ENCODE data around the gene EDDM13. TPM values are rescaled to one million over a fixed set of nuclear protein-coding genes. Genes with fewer than 3 reads are reported as not detected.

Gene EDDM13
- total and polyA plus RNA-seq, 2 donors (not counting 3 experiments of a cell fraction or from before 2014, with no cell fraction given): 0.51 TPM; not detected in 1

DNA sequence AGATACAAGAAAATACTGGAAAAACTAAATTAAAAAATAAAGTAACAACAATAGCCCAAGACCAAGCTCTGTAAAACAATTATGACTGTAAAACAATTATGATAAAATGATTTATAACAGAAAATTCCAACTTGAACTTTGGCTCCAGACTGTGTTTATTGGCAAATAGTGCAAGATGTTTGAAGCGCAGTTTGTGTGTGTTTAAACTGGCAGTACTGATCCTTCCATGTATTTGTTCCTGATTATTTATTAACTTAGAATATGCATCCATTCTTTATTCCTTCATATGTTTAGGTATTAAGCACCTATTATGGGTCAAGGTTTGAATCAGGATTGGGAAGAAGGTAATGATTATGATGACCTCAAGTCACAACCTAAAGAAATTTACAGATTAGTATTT, 83.0 kb downstream of the EDDM13 start:
- Histone ChIP-seq H3K9me3 (replicated peaks; ENCODE audit: control insufficient read depth, insufficient read depth, low read length) (no peaks in the 10 kb centered on the region), H2AFZ (ENCODE audit: low read depth, low read length) (no peak overlapping the region), H3K36me3 (ENCODE audit: control insufficient read depth in 2 of 2, extremely low read depth in 1 of 2, insufficient read depth in 2 of 2, low read length in 2 of 2) (no peaks in the 10 kb centered on the region), H3K4me2 (ENCODE audit: insufficient read depth, low read length) (no peak overlapping the region), H3K4me1 (ENCODE audit: control insufficient read depth, extremely low read depth, insufficient read depth, low read length) (no peaks in the 10 kb centered on the region), H3K27ac (ENCODE audit: insufficient read depth, low read depth, low read length) (no peak overlapping the region), H3K9ac (replicated peaks; ENCODE audit: extremely low read depth, insufficient read depth, low read length) (no peak overlapping the region), H3K27me3 (ENCODE audit: control insufficient read depth in 2 of 2, insufficient read depth in 2 of 2, low read length in 2 of 2) (no peaks in the 10 kb centered on the region), H3K79me2 (ENCODE audit: control insufficient read depth, insufficient read depth, low read length) (no peaks in the 10 kb centered on the region), H3K4me3 (replicated peaks in 1 of 3; ENCODE audit: insufficient read depth in 1 of 3, low read depth in 1 of 3, low read length in 3 of 3) (no peak overlapping the region), H3K9me1 (replicated peaks; ENCODE audit: control insufficient read depth, extremely low read depth, insufficient read depth, low read length) (no peaks in the 10 kb centered on the region), H4K20me1 (replicated peaks; ENCODE audit: control insufficient read depth, extremely low read depth, insufficient read depth, low read length) (no peaks in the 10 kb centered on the region)
- dilution Hi-C loops (cut with MboI; ENCODE audit: extremely low pct_ligation_motif_present, low sequenced_read_pairs): no loop called here
- DNase-seq (ENCODE audit: low read depth, low spot score) (no peak), FAIRE-seq (no peak)
- POLR2A ChIA-PET: no interaction called here
- intact Hi-C loops (cut with micrococcal nuclease): no loop called here
- CTCF ChIA-PET: no interaction called here
- BruUV-seq (replicated peaks): no TSS peak
- no peak for TF ChIP-seq JUN (IDR thresholded peaks at IDR 0.05; ENCODE audit: borderline replicate concordance, insufficient read depth, insufficient read length, low read depth)
- TF ChIP-seq EZH2 (IDR thresholded peaks at IDR 0.05; ENCODE audit: borderline replicate concordance, low read depth, low read length, severe bottlenecking): no peak

DNA sequence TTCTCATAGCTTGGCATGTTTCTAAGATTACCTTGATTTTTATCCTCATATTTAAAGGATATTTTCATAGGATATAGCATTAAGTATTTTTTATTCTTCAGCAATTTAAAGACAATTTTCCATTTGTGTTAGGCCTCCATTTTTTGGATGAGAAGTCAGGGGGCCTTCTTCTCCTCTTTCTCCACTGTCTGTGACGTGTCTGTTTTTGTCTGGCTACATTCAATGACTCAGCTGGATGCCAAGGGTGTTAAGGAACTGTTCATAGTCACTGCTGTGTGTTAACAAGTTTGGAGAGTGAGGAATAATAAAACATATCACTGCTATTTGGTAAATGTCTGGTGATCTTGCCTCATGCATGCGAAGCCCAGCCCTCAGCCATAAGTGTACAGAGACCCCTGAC, 84.4 kb downstream of the EDDM13 start:
- DNase-seq (ENCODE audit: low read depth, low spot score): no peak
- intact Hi-C loops (cut with micrococcal nuclease): no loop called here

More for the DNA sequence above, 84.4 kb downstream of the EDDM13 start:
- Histone ChIP-seq H3K36me3 (ENCODE audit: control insufficient read depth in 2 of 2, extremely low read depth in 1 of 2, insufficient read depth in 2 of 2, low read length in 2 of 2) (no peaks in the 10 kb centered on the region), H2AFZ (ENCODE audit: low read depth, low read length) (no peak overlapping the region), H3K27me3 (ENCODE audit: control insufficient read depth in 2 of 2, insufficient read depth in 2 of 2, low read length in 2 of 2) (no peaks in the 10 kb centered on the region), H3K79me2 (ENCODE audit: control insufficient read depth, insufficient read depth, low read length) (no peaks in the 10 kb centered on the region), H3K4me2 (ENCODE audit: insufficient read depth, low read length) (no peak overlapping the region), H3K4me1 (ENCODE audit: control insufficient read depth, extremely low read depth, insufficient read depth, low read length) (no peaks in the 10 kb centered on the region), H3K9me3 (replicated peaks; ENCODE audit: control insufficient read depth, insufficient read depth, low read length) (no peaks in the 10 kb centered on the region), H3K9me1 (replicated peaks; ENCODE audit: control insufficient read depth, extremely low read depth, insufficient read depth, low read length) (no peaks in the 10 kb centered on the region), H4K20me1 (replicated peaks; ENCODE audit: control insufficient read depth, extremely low read depth, insufficient read depth, low read length) (no peaks in the 10 kb centered on the region), H3K27ac (ENCODE audit: insufficient read depth, low read depth, low read length) (no peak overlapping the region), H3K4me3 (replicated peaks in 1 of 3; ENCODE audit: insufficient read depth in 1 of 3, low read depth in 1 of 3, low read length in 3 of 3) (no peak overlapping the region), H3K9ac (replicated peaks; ENCODE audit: extremely low read depth, insufficient read depth, low read length) (no peak overlapping the region)
- dilution Hi-C loops (cut with MboI; ENCODE audit: extremely low pct_ligation_motif_present, low sequenced_read_pairs): no loop called here
- ChIA-PET CTCF (no interaction called here), POLR2A (no interaction called here)
- no TSS peak for BruUV-seq (replicated peaks)
- no peak for TF ChIP-seq POLR2A (IDR thresholded peaks at IDR 0.05; ENCODE audit: low read depth, low read length)
- no peak for TF ChIP-seq JUN (IDR thresholded peaks at IDR 0.05; ENCODE audit: borderline replicate concordance, insufficient read depth, insufficient read length, low read depth)
- no peak for TF ChIP-seq GATA2 (IDR thresholded peaks at IDR 0.05; ENCODE audit: insufficient read depth, insufficient read length, low read depth, low read length)
- no peak for TF ChIP-seq FOS (IDR thresholded peaks at IDR 0.05; ENCODE audit: borderline replicate concordance, insufficient read depth, low read length)
- TF ChIP-seq MAX (IDR thresholded peaks at IDR 0.05; ENCODE audit: insufficient read depth, insufficient read length): no peak
- TF ChIP-seq MYC (IDR thresholded peaks at IDR 0.05; ENCODE audit: low read depth, low read length): no peak
- TF ChIP-seq POLR2AphosphoS5 (IDR thresholded peaks at IDR 0.05; ENCODE audit: insufficient read depth, low read depth, low read length): no peak
- TF ChIP-seq, protein P1, sequence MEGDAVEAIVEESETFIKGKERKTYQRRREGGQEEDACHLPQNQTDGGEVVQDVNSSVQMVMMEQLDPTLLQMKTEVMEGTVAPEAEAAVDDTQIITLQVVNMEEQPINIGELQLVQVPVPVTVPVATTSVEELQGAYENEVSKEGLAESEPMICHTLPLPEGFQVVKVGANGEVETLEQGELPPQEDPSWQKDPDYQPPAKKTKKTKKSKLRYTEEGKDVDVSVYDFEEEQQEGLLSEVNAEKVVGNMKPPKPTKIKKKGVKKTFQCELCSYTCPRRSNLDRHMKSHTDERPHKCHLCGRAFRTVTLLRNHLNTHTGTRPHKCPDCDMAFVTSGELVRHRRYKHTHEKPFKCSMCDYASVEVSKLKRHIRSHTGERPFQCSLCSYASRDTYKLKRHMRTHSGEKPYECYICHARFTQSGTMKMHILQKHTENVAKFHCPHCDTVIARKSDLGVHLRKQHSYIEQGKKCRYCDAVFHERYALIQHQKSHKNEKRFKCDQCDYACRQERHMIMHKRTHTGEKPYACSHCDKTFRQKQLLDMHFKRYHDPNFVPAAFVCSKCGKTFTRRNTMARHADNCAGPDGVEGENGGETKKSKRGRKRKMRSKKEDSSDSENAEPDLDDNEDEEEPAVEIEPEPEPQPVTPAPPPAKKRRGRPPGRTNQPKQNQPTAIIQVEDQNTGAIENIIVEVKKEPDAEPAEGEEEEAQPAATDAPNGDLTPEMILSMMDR (IDR thresholded peaks at IDR 0.05; ENCODE audit: extremely low read depth in 1 of 2, insufficient read depth in 1 of 2, low read depth in 1 of 2, low read length in 2 of 2): no peak
- no peak for FAIRE-seq
